B cell (primary cell): ENCODE measurements around the gene PHLPP1.

ENCODE experiments used
- EZH2 ChIP-seq: IDR thresholded peaks from 2 replicates; pipeline ENCODE4 v1.6.1; 2012; ENCODE audit warnings: borderline replicate concordance, low read depth, mild to moderate bottlenecking, moderate library complexity, low read length; ENCODE audit not compliant: insufficient read depth, poor library complexity, severe bottlenecking
- TF ChIP-seq, protein P1 (sequence below): fragments of 200-600 bp; IDR thresholded peaks from one replicate; pipeline ENCODE4 v1.8.0; 2022; ENCODE audit warnings: antibody characterized with exemption, mild to moderate bottlenecking

DNA sequence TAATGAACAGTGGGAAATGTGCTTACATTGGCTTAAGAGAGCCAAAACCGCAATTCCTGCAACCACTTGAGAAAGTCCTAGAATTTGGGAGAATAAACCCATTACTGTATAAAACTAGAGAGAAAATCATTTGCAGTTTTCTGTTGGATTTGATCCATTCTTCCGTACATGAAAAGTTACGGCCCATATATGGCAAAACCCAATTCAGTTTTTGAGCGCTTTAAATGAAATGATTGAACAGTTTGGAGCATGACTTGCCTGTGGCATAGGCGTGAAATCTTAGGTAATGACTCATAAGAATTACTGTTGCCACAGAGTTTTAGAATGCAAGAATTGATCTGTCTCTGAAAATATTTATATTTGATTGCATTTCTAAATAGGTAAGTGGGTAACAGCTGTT is 52.0 kb downstream of the PHLPP1 start:
- TF ChIP-seq, protein P1, sequence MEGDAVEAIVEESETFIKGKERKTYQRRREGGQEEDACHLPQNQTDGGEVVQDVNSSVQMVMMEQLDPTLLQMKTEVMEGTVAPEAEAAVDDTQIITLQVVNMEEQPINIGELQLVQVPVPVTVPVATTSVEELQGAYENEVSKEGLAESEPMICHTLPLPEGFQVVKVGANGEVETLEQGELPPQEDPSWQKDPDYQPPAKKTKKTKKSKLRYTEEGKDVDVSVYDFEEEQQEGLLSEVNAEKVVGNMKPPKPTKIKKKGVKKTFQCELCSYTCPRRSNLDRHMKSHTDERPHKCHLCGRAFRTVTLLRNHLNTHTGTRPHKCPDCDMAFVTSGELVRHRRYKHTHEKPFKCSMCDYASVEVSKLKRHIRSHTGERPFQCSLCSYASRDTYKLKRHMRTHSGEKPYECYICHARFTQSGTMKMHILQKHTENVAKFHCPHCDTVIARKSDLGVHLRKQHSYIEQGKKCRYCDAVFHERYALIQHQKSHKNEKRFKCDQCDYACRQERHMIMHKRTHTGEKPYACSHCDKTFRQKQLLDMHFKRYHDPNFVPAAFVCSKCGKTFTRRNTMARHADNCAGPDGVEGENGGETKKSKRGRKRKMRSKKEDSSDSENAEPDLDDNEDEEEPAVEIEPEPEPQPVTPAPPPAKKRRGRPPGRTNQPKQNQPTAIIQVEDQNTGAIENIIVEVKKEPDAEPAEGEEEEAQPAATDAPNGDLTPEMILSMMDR, result no peak
- no peak for TF ChIP-seq EZH2
